GM12874 (cell line): ENCODE data around the gene C9orf78.

Experiments
- CTCF ChIP-seq: IDR thresholded peaks from 2 replicates; pipeline ENCODE4 v1.5.1; 2011; ENCODE audit warnings: low read depth, mild to moderate bottlenecking, control low read depth, low read length, moderate library complexity; ENCODE audit not compliant: insufficient read depth

C9orf78 gene

GRCh38 chr9:129779560-129780190 lies 55.4 kb downstream of the C9orf78 start:
- no peak for TF ChIP-seq CTCF

GRCh38 chr9:129778469-129778868 lies 56.6 kb downstream of the C9orf78 start:
- no peak for TF ChIP-seq CTCF

GRCh38 chr9:129777769-129778130 lies 57.3 kb downstream of the C9orf78 start:
- no peak for TF ChIP-seq CTCF
